Osteocyte (in vitro differentiated cells): ENCODE measurements around the gene NATD1. TPM values are rescaled to one million over a fixed set of nuclear protein-coding genes. Genes with fewer than 3 reads are reported as not detected.

Experiments
- DNase-seq: peaks from one replicate; pipeline ENCODE4 v3.0.0; 2021; ENCODE audit warnings: mixed read lengths; ENCODE audit not compliant: unreplicated experiment; ENCODE audit errors: extremely low spot score
- H3K27ac Mint-ChIP-seq: one replicate; pipeline ENCODE4 v1.8.0; 2021; ENCODE audit warnings: mild to moderate bottlenecking, mixed read lengths; ENCODE audit not compliant: unreplicated experiment
- H3K27me3 Mint-ChIP-seq: one replicate; pipeline ENCODE4 v1.8.0; 2021; ENCODE audit warnings: mixed read lengths; ENCODE audit not compliant: unreplicated experiment
- H3K36me3 Mint-ChIP-seq: one replicate; pipeline ENCODE4 v1.8.0; 2021; ENCODE audit warnings: mixed read lengths; ENCODE audit not compliant: unreplicated experiment
- H3K4me1 Mint-ChIP-seq: one replicate; pipeline ENCODE4 v1.8.0; 2021; ENCODE audit warnings: mixed read lengths; ENCODE audit not compliant: unreplicated experiment
- H3K4me3 Mint-ChIP-seq: one replicate; pipeline ENCODE4 v1.8.0; 2021; ENCODE audit warnings: mild to moderate bottlenecking, moderate library complexity, mixed read lengths; ENCODE audit not compliant: unreplicated experiment
- H3K9me3 Mint-ChIP-seq: one replicate; pipeline ENCODE4 v1.8.0; 2021; ENCODE audit warnings: mixed read lengths; ENCODE audit not compliant: unreplicated experiment
- total RNA-seq: library from RNA; stranded (reverse); gene quantifications from 2 replicates; pipeline ENCODE4 v1.2.1, GENCODE V29; 2021
- TF ChIP-seq, protein P1 (sequence below): fragments of 200-600 bp; sonication (generic); IDR thresholded peaks from 2 replicates; pipeline ENCODE4 v1.5.0; 2021; ENCODE audit warnings: antibody characterized with exemption, mild to moderate bottlenecking, moderate library complexity

NATD1 gene
- total RNA-seq, 1 donor from 2014 or later = 18.5 TPM

DNA sequence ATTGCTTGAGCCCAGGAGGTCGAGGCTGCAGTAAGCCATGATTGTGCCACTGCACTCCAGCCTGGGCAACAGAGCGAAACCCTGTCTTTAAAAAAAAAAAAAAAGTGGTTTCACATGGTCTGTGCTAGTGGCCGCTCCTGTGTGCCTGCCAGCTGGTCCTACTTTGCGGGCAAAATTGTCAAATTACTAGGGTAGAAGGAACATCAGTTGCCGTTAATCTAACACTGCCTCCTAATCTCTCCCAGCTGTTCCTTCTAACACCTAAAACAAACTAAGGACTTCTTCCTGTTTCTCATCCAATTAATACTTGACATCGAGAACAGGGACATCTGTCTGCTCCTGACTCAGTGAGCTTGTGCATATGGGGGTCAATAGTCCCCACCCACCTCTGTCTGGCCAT, 63.1 kb downstream of the NATD1 start:
- no peak overlapping the region for H3K4me3 Mint-ChIP-seq
- H3K4me1 Mint-ChIP-seq = peaks cover 11% of the 10 kb centered on the region
- no peaks in the 10 kb centered on the region for H3K27me3 Mint-ChIP-seq
- no peak overlapping the region for H3K27ac Mint-ChIP-seq
- TF ChIP-seq, protein P1, sequence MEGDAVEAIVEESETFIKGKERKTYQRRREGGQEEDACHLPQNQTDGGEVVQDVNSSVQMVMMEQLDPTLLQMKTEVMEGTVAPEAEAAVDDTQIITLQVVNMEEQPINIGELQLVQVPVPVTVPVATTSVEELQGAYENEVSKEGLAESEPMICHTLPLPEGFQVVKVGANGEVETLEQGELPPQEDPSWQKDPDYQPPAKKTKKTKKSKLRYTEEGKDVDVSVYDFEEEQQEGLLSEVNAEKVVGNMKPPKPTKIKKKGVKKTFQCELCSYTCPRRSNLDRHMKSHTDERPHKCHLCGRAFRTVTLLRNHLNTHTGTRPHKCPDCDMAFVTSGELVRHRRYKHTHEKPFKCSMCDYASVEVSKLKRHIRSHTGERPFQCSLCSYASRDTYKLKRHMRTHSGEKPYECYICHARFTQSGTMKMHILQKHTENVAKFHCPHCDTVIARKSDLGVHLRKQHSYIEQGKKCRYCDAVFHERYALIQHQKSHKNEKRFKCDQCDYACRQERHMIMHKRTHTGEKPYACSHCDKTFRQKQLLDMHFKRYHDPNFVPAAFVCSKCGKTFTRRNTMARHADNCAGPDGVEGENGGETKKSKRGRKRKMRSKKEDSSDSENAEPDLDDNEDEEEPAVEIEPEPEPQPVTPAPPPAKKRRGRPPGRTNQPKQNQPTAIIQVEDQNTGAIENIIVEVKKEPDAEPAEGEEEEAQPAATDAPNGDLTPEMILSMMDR = no peak
- DNase-seq = no peak
- H3K36me3 Mint-ChIP-seq = peaks cover 11% of the 10 kb centered on the region
- no peaks in the 10 kb centered on the region for H3K9me3 Mint-ChIP-seq

DNA sequence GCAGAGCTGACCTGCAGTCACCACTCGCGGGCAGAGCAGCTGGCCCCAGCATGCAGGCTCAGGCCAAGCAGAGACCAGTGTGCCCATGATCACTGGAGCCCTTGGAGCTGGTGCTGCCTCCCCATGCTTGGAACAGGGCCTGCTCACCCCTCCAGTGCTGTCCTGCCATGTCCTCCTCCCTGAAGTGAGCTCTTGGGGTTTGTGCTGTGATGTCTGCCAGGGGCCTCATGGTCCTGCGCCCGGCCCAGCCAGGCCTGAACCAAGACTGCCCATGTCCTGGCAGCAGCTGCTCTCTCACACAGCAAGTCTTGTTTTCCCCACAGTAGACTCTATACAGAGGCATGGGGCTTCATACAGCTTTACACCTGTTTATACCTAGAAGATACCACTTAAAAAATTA, 63.8 kb downstream of the NATD1 start:
- no peaks in the 10 kb centered on the region for H3K9me3 Mint-ChIP-seq
- no peak overlapping the region for H3K4me3 Mint-ChIP-seq
- peaks cover 11% of the 10 kb centered on the region for H3K36me3 Mint-ChIP-seq
- no peak overlapping the region for H3K27ac Mint-ChIP-seq
- H3K27me3 Mint-ChIP-seq = no peaks in the 10 kb centered on the region
- no peak for DNase-seq
- peaks cover 4% of the 10 kb centered on the region for H3K4me1 Mint-ChIP-seq
- TF ChIP-seq, protein P1 = no peak

Other genes with a start within 250 kb of the NATD1 start
- gene USP22, start 210.4 kb downstream of the NATD1 start, total RNA-seq = 257 and 260 TPM in 2 replicates
- 15.7 and 20.1 TPM in 2 replicates for gene DHRS7B, start 126.4 kb downstream of the NATD1 start, total RNA-seq
- gene TMEM11, start 39.2 kb downstream of the NATD1 start, total RNA-seq = 20.4 and 21.5 TPM in 2 replicates
- gene MAP2K3, start 31.3 kb upstream of the NATD1 start, total RNA-seq = 33.1 and 36.2 TPM in 2 replicates
- 2.3 and 2.4 TPM in 2 replicates for gene KCNJ12, start 122.9 kb upstream of the NATD1 start, total RNA-seq